D721Med (cell line): ENCODE data around the gene SUSD3.

Experiments
- DNase-seq: peaks from one replicate; pipeline ENCODE4 v3.0.0; 2011; ENCODE audit warnings: low spot score; ENCODE audit not compliant: insufficient read length
- FAIRE-seq: peaks from 2 replicates; lab custom pipeline; 2011; peaks lifted over from hg19 to GRCh38; lab: Jason Lieb, UNC
- CTCF ChIP-seq: IDR thresholded peaks from 2 replicates; pipeline ENCODE4 v1.5.1; 2012; ENCODE audit warnings: mild to moderate bottlenecking, control low read depth; ENCODE audit not compliant: insufficient read depth; ENCODE audit errors: missing control alignments

SUSD3 gene

GRCh38 chr9:93068956-93069355 lies 10.5 kb downstream of the SUSD3 start:
- FAIRE-seq (no peak), DNase-seq (no peak)
- TF ChIP-seq CTCF: no peak

- no peak for DNase-seq
- no peak for FAIRE-seq
- no peak for TF ChIP-seq CTCF
Measured at GRCh38 chr9:93071464-93071863, 13.0 kb downstream of the SUSD3 start.

GRCh38 chr9:93072383-93072795 lies 13.9 kb downstream of the SUSD3 start:
- FAIRE-seq: no peak
- no peak for DNase-seq
- TF ChIP-seq CTCF: no peak

- no peak for FAIRE-seq
Measured at GRCh38 chr9:93076101-93076791, 17.7 kb downstream of the SUSD3 start.

GRCh38 chr9:93076792-93077128 lies 18.3 kb downstream of the SUSD3 start:
- FAIRE-seq: no peak
- no peak for DNase-seq
- no peak for TF ChIP-seq CTCF

More at GRCh38 chr9:93076101-93076791, 17.7 kb downstream of the SUSD3 start:
- TF ChIP-seq CTCF: no peak
- DNase-seq: no peak

GRCh38 chr9:93077367-93077766 lies 18.9 kb downstream of the SUSD3 start:
- no peak for DNase-seq
- FAIRE-seq: no peak
- TF ChIP-seq CTCF: no peak

- FAIRE-seq (no peak), DNase-seq (no peak)
- no peak for TF ChIP-seq CTCF
Measured at GRCh38 chr9:93077811-93078210, 19.3 kb downstream of the SUSD3 start.
